HG03066 (cell line): ENCODE measurements around the gene CLIP4.

Experiments used
- ATAC-seq: cut with Tn5 transposase; IDR thresholded peaks from one replicate; pipeline ENCODE4 v1.9.1; 2021; ENCODE audit warnings: low read depth; ENCODE audit not compliant: unreplicated experiment

The CLIP4 gene

DNA sequence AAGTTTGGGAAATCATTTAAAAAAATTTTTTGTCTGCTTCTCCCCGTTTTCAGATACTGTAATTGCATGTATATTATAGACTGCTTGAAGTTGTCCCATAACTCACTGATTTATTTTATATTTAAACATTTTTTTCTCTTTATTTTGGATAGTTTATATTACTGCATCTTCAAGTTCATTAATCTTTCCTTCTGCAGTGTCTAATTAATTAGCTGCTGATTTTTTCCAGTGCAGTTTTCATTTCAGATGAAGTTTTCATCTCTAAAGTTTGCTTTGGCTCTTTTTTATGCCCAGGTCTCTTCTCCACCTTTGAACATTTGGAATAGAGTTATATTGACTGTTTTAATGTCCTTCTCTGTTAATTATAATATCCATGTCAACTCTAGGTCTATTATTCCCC, 9.3 kb downstream of the CLIP4 start:
- no peak for ATAC-seq

DNA sequence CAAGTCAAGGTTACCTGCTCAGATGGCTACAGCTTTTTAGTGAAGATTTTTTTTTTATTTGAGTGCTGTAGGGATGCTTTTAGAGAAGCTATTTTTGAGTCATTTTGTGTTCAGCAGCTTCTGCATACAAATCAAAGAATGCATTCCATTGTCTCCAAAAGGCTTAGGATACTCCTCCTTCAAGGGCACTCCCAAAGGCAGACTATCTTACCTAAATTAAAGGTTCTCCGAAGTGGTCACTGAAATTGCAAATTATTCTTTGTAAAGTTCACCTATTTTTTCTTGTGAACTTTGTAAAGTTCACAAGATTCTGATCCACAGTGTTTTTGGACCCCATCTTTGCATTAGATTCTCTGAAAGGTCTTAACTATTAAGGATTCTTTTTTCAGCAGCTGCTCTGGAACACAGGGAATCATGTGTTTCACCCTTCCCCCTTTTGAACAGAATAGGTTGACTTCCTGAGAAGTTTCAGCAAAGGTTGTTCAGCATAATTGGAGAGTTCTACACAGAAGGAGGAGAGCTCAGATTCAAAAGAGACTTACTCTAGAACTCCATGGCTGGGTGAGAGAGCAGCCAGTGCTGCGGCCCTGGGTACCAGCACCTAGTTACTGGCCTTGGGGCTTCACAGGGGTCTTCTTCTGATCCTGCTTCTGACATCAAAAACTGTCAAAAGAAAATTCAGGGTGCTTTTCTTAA, 14.5 kb downstream of the CLIP4 start:
- ATAC-seq: no peak

- ATAC-seq: peak; percentile 88
Measured at GRCh38 chr2:29130295-29130694, 15.1 kb downstream of the CLIP4 start.

DNA sequence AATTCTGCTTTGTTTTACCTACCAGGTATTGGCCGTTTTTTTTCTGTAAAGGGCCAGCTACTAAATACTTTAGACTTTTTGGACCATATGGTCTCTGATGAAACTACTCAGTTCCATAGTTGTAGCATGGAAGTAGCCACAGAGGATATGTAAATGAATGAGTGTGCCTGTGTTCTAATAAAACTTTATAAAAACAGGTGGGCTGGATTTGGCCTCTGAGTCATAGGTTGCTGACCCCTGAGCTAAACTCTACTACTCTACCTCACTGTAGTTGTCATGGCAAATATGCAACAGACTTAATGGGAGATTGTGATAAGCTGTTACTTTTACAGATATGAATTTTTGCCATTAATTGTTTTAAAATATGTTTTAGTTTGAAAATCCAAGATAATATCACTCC, 19.7 kb downstream of the CLIP4 start:
- ATAC-seq: no peak

- ATAC-seq: no peak
Measured at GRCh38 chr2:29139152-29139551, 23.9 kb downstream of the CLIP4 start.

GRCh38 chr2:29139731-29140130, 24.5 kb downstream of the CLIP4 start:
- no peak for ATAC-seq

GRCh38 chr2:29143657-29144056, 28.4 kb downstream of the CLIP4 start:
- no peak for ATAC-seq

GRCh38 chr2:29146197-29146596, 31.0 kb downstream of the CLIP4 start:
- ATAC-seq: no peak

GRCh38 chr2:29147963-29148362, 32.7 kb downstream of the CLIP4 start:
- ATAC-seq: no peak

DNA sequence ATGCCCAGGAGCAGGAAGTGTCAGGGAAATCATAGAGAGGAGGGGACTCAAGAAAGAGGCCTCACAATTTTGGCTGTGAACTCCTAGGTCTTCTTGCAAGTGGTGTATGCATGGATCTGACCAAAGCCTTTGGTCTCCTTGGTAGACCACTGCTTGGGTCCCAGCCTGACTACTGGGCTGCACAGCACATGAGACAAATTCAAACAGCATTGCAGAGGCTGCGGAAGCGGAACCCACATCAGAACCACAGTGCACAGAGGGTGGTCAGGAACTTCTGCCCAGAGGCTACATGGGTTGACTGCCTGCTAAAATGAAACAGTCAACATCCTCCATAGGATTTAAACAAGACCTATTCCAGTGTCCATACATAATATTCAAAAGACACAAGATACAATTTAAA, 39.4 kb downstream of the CLIP4 start:
- ATAC-seq: no peak

- no peak for ATAC-seq
Measured at GRCh38 chr2:29155578-29155977, 40.4 kb downstream of the CLIP4 start.

- no peak for ATAC-seq
Measured at GRCh38 chr2:29157131-29157530, 41.9 kb downstream of the CLIP4 start.

GRCh38 chr2:29159125-29159524, 43.9 kb downstream of the CLIP4 start:
- ATAC-seq: no peak

GRCh38 chr2:29160184-29160583, 45.0 kb downstream of the CLIP4 start:
- no peak for ATAC-seq

GRCh38 chr2:29162204-29162928, 47.2 kb downstream of the CLIP4 start:
- no peak for ATAC-seq

DNA sequence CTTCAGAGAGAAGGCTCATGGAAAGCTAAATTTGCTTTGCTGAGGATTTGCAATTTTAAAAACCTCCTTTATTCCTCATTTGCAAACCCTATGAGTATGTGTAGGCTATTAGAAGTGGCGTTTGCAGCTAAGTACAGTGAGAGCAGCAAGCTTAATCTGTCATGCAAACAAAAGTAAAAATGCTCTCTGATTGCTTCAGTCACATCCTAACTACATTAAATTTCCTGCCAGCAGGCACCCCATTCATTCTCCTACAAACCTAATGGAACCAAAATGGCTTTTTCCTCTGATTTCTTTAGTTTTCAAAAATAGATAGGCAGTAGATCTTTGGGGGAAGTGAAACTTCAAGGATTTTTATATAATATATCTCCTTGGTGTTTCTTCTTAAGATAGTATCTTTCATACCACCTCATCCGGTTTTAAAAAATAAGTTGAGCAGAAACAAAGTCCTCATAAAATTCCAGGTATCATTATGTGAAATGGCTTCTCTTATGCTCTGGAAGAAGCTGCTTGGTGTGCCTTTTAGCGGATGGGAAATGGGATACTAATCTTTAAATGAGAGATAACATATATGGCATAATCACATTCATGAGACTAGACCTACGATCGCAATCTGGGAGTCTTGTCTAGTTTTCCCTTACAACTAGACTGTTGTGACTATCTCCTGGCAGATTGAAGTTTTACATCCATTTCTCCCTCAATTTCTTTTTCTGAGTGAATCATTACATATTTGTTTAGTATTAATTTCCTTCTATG, 49.1 kb downstream of the CLIP4 start:
- no peak for ATAC-seq

GRCh38 chr2:29165362-29166241, 50.4 kb downstream of the CLIP4 start:
- no peak for ATAC-seq

- no peak for ATAC-seq
Measured at GRCh38 chr2:29166242-29167039, 51.2 kb downstream of the CLIP4 start.

DNA sequence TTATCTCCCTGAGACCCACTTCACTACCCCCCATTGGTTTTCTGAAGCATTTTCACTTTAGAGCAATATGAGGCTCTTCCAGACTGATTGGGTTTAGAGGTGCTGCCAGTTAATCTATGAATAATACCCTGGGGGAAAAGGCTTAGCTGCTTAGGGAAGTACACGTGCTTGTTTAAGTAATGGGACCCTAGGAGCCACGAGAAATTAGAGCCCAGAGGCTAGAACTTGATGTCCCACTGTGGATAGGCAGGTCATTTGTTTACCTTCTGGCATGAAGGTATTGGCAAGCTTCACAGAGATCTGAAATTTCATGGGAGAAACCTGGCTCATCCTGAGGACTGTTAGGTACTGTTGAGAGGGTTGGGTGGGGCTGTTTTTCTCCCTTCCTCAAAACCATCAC, 59.7 kb downstream of the CLIP4 start:
- ATAC-seq: no peak

DNA sequence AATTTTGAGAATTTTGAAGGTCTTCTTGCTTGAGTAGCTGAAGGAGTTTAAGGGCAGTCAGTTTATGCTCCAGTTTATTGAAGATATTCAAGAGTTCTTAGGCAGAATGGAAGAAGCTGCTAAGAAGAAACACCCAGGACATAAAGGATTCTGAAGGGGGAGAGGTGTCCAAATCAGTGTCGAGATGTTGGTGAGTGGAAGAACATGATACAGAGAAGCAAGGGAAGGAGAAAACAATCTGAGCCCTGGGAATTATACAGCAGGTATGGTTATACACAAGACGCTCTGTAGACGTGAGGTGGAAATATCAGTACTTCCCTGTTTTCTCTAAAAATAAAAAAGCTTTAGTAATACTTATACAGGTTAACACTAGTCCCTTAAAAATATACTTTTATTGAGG, 60.1 kb downstream of the CLIP4 start:
- ATAC-seq: no peak
